ENCODE data around the gene TXNDC17.
"Not testable (repeated sequence)": the region's sequence is repeated elsewhere in the genome, so short reads cannot be mapped to it uniquely, and the experiment has no call there.

Gene TXNDC17

DNA sequence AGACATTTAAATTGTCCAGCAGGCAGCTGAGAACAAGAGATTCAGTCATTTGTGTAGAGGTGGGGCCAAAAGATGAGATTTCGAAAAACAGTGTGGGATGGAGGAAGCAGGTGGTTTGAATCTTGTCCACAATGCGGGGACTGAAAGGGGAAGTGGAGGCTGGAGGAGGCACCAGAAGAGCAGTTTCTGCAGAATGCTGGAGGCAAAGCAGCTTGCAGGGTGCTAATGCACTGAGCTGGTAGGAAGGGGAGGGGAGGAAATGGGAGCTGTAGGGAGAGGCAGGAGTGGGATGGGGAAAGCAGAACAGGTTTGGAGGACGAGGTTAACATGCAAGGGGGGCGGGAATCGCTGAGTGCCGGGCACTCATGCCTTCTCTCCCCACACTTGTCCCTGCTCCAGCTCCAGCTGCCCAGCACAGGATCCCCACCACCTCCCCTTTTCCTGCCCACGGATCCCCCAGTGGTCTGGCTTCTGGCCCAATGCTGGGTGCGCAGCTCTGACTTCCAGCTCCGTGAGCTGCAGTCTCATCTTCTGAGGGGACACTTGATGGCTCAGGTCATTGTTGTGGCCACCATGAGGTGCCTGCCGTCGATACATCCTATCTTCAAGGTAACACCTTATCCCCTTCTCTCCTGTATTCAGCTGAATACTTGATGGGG, 20.1 kb downstream of the TXNDC17 start:
- no peaks in the 10 kb centered on the region for H3K9me3 ChIP-seq (ENCODE audit: insufficient read depth, low read depth, low read length)
- H3K9ac ChIP-seq (ENCODE audit: low read length), result no peak overlapping the region
- no peak overlapping the region for H2BK12ac ChIP-seq (ENCODE audit: low read length)
- no peak overlapping the region for H3K4me3 ChIP-seq (ENCODE audit: low read depth, low read length)
- peaks cover 2% of the 10 kb centered on the region for H3K27me3 ChIP-seq (ENCODE audit: insufficient read depth, low read length)
- no CpG with 5 or more reads among the region's 11 CpGs for WGBS (ENCODE audit: extremely low coverage, insufficient coverage, insufficient read length)
- H2AK5ac ChIP-seq (ENCODE audit: low read length), result no peak overlapping the region
- no peak overlapping the region for H3K27ac ChIP-seq (ENCODE audit: low read depth, low read length)
- no peak for DNase-seq
- no peak overlapping the region for H3K23ac ChIP-seq (ENCODE audit: low read length)
- no peak overlapping the region for H2BK5ac ChIP-seq (ENCODE audit: low read depth, low read length, poor library complexity)
- no peaks in the 10 kb centered on the region for H3K79me1 ChIP-seq (ENCODE audit: low read length)
- no peak overlapping the region for H2AFZ ChIP-seq (ENCODE audit: insufficient read depth, low read length, poor library complexity)
- H3K18ac ChIP-seq (ENCODE audit: low read length), result no peak overlapping the region
- no peak overlapping the region for H4K91ac ChIP-seq (ENCODE audit: low read depth, low read length)
- H4K8ac ChIP-seq (ENCODE audit: low read depth, low read length), result no peak overlapping the region
- no peak overlapping the region for H3K4me2 ChIP-seq (ENCODE audit: low read length)
- H3K4me1 ChIP-seq (ENCODE audit: control insufficient read depth in 1 of 2, insufficient read depth in 2 of 2, low read length in 2 of 2), result no peaks in the 10 kb centered on the region
- H4K12ac ChIP-seq (ENCODE audit: low read depth, low read length), result no peak overlapping the region
- no peak overlapping the region for H2BK120ac ChIP-seq (ENCODE audit: insufficient read depth, low read length, poor library complexity)
- no peaks in the 10 kb centered on the region for H3K36me3 ChIP-seq (ENCODE audit: control insufficient read depth in 1 of 2, insufficient read depth in 2 of 2, low read length in 2 of 2)
- no peak overlapping the region for H3K14ac ChIP-seq (ENCODE audit: low read length)
- H3K4ac ChIP-seq (ENCODE audit: low read depth, low read length), result no peak overlapping the region
- H3K79me2 ChIP-seq (ENCODE audit: control insufficient read depth, insufficient read depth, low read length, poor library complexity), result no peaks in the 10 kb centered on the region

DNA sequence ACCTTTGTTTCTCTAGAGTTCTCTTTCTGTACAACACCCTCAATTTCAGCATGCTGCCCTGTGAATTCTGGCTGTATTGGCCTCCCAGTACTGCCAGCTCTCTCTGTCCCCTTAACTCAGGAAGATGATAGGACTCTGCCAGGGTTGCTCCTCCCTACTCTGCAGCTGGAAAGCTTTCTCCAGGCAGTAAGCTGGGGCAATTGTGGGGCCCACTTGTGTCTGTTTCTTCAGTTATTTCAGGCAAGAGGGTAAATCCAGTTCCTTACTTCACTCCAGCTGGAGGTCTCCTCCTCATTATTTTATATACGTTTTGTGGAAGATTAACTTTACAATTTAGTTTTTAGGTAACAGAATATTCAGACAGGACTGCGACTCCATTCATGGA, 20.6 kb downstream of the TXNDC17 start:
- H2BK5ac ChIP-seq (ENCODE audit: low read depth, low read length, poor library complexity), result no peak overlapping the region
- no peaks in the 10 kb centered on the region for H3K4me1 ChIP-seq (ENCODE audit: control insufficient read depth in 1 of 2, insufficient read depth in 2 of 2, low read length in 2 of 2)
- no peaks in the 10 kb centered on the region for H3K27me3 ChIP-seq (ENCODE audit: insufficient read depth, low read length)
- H3K14ac ChIP-seq (ENCODE audit: low read length), result no peak overlapping the region
- H3K4me3 ChIP-seq (ENCODE audit: low read depth, low read length), result no peak overlapping the region
- no peak overlapping the region for H2AK5ac ChIP-seq (ENCODE audit: low read length)
- H3K79me1 ChIP-seq (ENCODE audit: low read length), result no peaks in the 10 kb centered on the region
- no peak overlapping the region for H3K18ac ChIP-seq (ENCODE audit: low read length)
- no peak overlapping the region for H2AFZ ChIP-seq (ENCODE audit: insufficient read depth, low read length, poor library complexity)
- H2BK120ac ChIP-seq (ENCODE audit: insufficient read depth, low read length, poor library complexity), result no peak overlapping the region
- H3K9me3 ChIP-seq (ENCODE audit: insufficient read depth, low read depth, low read length), result no peaks in the 10 kb centered on the region
- H4K91ac ChIP-seq (ENCODE audit: low read depth, low read length), result no peak overlapping the region
- no peak overlapping the region for H3K23ac ChIP-seq (ENCODE audit: low read length)
- no peak overlapping the region for H3K4me2 ChIP-seq (ENCODE audit: low read length)
- H3K79me2 ChIP-seq (ENCODE audit: control insufficient read depth, insufficient read depth, low read length, poor library complexity), result no peaks in the 10 kb centered on the region
- DNase-seq, result no peak
- no peak overlapping the region for H2BK12ac ChIP-seq (ENCODE audit: low read length)
- no peak overlapping the region for H4K12ac ChIP-seq (ENCODE audit: low read depth, low read length)
- H3K9ac ChIP-seq (ENCODE audit: low read length), result no peak overlapping the region
- H3K4ac ChIP-seq (ENCODE audit: low read depth, low read length), result no peak overlapping the region
- H4K8ac ChIP-seq (ENCODE audit: low read depth, low read length), result no peak overlapping the region
- H3K36me3 ChIP-seq (ENCODE audit: control insufficient read depth in 1 of 2, insufficient read depth in 2 of 2, low read length in 2 of 2), result no peaks in the 10 kb centered on the region
- no peak overlapping the region for H3K27ac ChIP-seq (ENCODE audit: low read depth, low read length)
- no CpG with 5 or more reads among the region's 2 CpGs for WGBS (ENCODE audit: extremely low coverage, insufficient coverage, insufficient read length)

DNA sequence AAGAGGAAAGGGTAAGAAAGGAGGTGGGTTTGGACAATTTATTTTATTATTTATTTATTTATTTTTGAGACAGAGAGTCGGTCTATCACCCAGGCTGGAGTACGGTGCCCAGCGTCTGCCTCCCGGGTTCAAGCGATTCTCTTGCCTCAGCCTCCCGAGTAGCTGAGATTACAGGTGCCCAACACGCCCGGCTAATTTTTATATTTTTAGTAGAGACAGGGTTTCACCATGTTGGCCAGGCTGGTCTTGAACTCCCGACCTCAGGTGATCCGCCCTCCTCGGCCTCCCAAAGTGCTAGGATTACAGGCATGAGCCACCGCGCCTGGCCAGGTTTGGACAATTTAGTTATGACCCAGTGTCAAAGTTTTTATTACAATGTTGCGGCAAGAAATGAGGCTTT, 22.3 kb downstream of the TXNDC17 start:
- H4K8ac ChIP-seq (ENCODE audit: low read depth, low read length); H2BK120ac ChIP-seq (ENCODE audit: insufficient read depth, low read length, poor library complexity); H2BK5ac ChIP-seq (ENCODE audit: low read depth, low read length, poor library complexity); H4K12ac ChIP-seq (ENCODE audit: low read depth, low read length); H3K4me3 ChIP-seq (ENCODE audit: low read depth, low read length); H3K4me2 ChIP-seq (ENCODE audit: low read length); H3K9me3 ChIP-seq (ENCODE audit: insufficient read depth, low read depth, low read length); H3K23ac ChIP-seq (ENCODE audit: low read length); H3K14ac ChIP-seq (ENCODE audit: low read length); H2BK12ac ChIP-seq (ENCODE audit: low read length); H3K36me3 ChIP-seq (ENCODE audit: control insufficient read depth in 1 of 2, insufficient read depth in 2 of 2, low read length in 2 of 2); H4K91ac ChIP-seq (ENCODE audit: low read depth, low read length); H3K18ac ChIP-seq (ENCODE audit: low read length); H3K79me2 ChIP-seq (ENCODE audit: control insufficient read depth, insufficient read depth, low read length, poor library complexity); H2AFZ ChIP-seq (ENCODE audit: insufficient read depth, low read length, poor library complexity); H2AK5ac ChIP-seq (ENCODE audit: low read length); DNase-seq; H3K79me1 ChIP-seq (ENCODE audit: low read length); H3K4ac ChIP-seq (ENCODE audit: low read depth, low read length); H3K27me3 ChIP-seq (ENCODE audit: insufficient read depth, low read length); H3K9ac ChIP-seq (ENCODE audit: low read length); H3K4me1 ChIP-seq (ENCODE audit: control insufficient read depth in 1 of 2, insufficient read depth in 2 of 2, low read length in 2 of 2); H3K27ac ChIP-seq (ENCODE audit: low read depth, low read length): not testable (repeated sequence)
- no CpG with 5 or more reads among the region's 14 CpGs for WGBS (ENCODE audit: extremely low coverage, insufficient coverage, insufficient read length)

DNA sequence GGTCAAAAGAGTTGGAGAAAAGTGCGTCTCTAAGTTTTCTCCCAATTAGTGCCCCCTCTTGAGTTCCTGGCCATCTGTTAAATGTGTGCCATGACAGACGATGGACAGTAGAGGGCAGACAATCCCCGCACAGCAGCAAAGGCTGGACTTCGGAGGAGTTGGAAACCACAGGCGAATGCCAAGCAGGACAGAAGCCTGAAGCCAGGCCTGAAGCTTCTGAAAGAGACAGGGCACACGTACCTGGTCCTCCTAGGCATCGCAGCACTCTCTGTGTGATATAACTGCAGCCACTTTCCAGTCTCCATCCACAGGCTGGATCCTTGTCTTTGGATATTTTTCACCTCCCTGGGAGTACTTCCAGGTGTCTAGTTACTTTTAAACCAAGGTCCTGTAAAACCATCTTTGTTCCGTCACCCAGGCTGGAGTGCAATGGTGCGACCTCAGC, 25.2 kb downstream of the TXNDC17 start:
- Histone ChIP-seq H3K27me3 (ENCODE audit: insufficient read depth, low read length) (no peaks in the 10 kb centered on the region), H3K9ac (ENCODE audit: low read length) (no peak overlapping the region), H3K27ac (ENCODE audit: low read depth, low read length) (no peak overlapping the region), H3K18ac (ENCODE audit: low read length) (no peak overlapping the region), H3K79me1 (ENCODE audit: low read length) (no peaks in the 10 kb centered on the region), H3K4me2 (ENCODE audit: low read length) (no peak overlapping the region), H4K91ac (ENCODE audit: low read depth, low read length) (no peak overlapping the region), H3K9me3 (ENCODE audit: insufficient read depth, low read depth, low read length) (no peaks in the 10 kb centered on the region), H2BK120ac (ENCODE audit: insufficient read depth, low read length, poor library complexity) (no peak overlapping the region), H2BK5ac (ENCODE audit: low read depth, low read length, poor library complexity) (no peak overlapping the region), H3K36me3 (ENCODE audit: control insufficient read depth in 1 of 2, insufficient read depth in 2 of 2, low read length in 2 of 2) (no peaks in the 10 kb centered on the region), H3K23ac (ENCODE audit: low read length) (no peak overlapping the region), H3K79me2 (ENCODE audit: control insufficient read depth, insufficient read depth, low read length, poor library complexity) (no peaks in the 10 kb centered on the region), H2AK5ac (ENCODE audit: low read length) (no peak overlapping the region), H3K4ac (ENCODE audit: low read depth, low read length) (no peak overlapping the region), H2AFZ (ENCODE audit: insufficient read depth, low read length, poor library complexity) (no peak overlapping the region), H3K4me3 (ENCODE audit: low read depth, low read length) (no peak overlapping the region), H2BK12ac (ENCODE audit: low read length) (no peak overlapping the region), H3K4me1 (ENCODE audit: control insufficient read depth in 1 of 2, insufficient read depth in 2 of 2, low read length in 2 of 2) (peaks cover 0 to 2% of the 10 kb centered on the region in 2 experiments), H4K12ac (ENCODE audit: low read depth, low read length) (no peak overlapping the region), H3K14ac (ENCODE audit: low read length) (no peak overlapping the region), H4K8ac (ENCODE audit: low read depth, low read length) (no peak overlapping the region)
- peak; percentile 49 to 82 for DNase-seq
- WGBS (ENCODE audit: extremely low coverage, insufficient coverage, insufficient read length), result no CpG with 5 or more reads among the region's 9 CpGs
